Common myeloid progenitor, CD34-positive (primary cell): Measurements from ENCODE around the gene RTP2.

Source experiments
- CTCF ChIA-PET: fragments of 350-600 bp; sonication (Branson Sonifier 250); formaldehyde crosslinking; loops from one replicate; lab custom pipeline; 2021; ENCODE audit warnings: antibody characterized with exemption; lab: Charles Lee
- POLR2A ChIA-PET: fragments of 350-600 bp; sonication (Branson Sonifier 250); formaldehyde crosslinking; loops from one replicate; lab custom pipeline; 2021; ENCODE audit warnings: antibody characterized with exemption; lab: Charles Lee
- DNase-seq, 3 donors: peaks; one replicate each; pipeline versions ENCODE4 v3.0.0 to v3.0.0-alpha.2; 2013
- H3K27ac ChIP-seq, 2 experiments: 1 replicate in 1 of 2; 2 replicates in 1 of 2; pipeline ENCODE4 v1.7.0; 2013; ENCODE audit warnings: inconsistent platforms in 2 of 2, low read length in 2 of 2, mild to moderate bottlenecking in 2 of 2, low read depth in 1 of 2, moderate library complexity in 1 of 2; ENCODE audit not compliant: severe bottlenecking in 2 of 2, insufficient read depth in 1 of 2, poor library complexity in 1 of 2
- H3K27me3 ChIP-seq, 5 experiments: replicated peaks in 2 of 5; 1 replicate in 3 of 5; 2 replicates in 2 of 5; pipeline versions ENCODE4 v1.6.1 to v1.7.0; 2013; ENCODE audit warnings: low read length in 4 of 5, mild to moderate bottlenecking in 2 of 5, moderate library complexity in 2 of 5, inconsistent platforms in 1 of 5; ENCODE audit not compliant: insufficient read depth in 5 of 5, control insufficient read depth in 4 of 5
- H3K36me3 ChIP-seq, 4 experiments: 1 replicate in 2 of 4; 2 replicates in 2 of 4; pipeline versions ENCODE4 v1.6.1 to v1.7.0; 2013; ENCODE audit warnings: low read length in 3 of 4, control low read depth in 1 of 4, mild to moderate bottlenecking in 1 of 4; ENCODE audit not compliant: control insufficient read depth in 4 of 4, insufficient read depth in 4 of 4
- H3K4me1 ChIP-seq, 4 experiments: 1 replicate in 3 of 4; 2 replicates in 1 of 4; pipeline versions ENCODE4 v1.6.1 to v1.7.1; 2013; ENCODE audit warnings: low read length in 3 of 4, mild to moderate bottlenecking in 3 of 4, control low read depth in 1 of 4, inconsistent platforms in 1 of 4, moderate library complexity in 1 of 4; ENCODE audit not compliant: control insufficient read depth in 4 of 4, insufficient read depth in 4 of 4; ENCODE audit errors: control extremely low read depth in 1 of 4
- H3K4me3 ChIP-seq, 7 experiments: 1 replicate in 4 of 7; 2 replicates in 3 of 7; pipeline versions ENCODE4 v1.5.1 to v1.7.0; 2013; ENCODE audit warnings: mild to moderate bottlenecking in 7 of 7, low read length in 6 of 7, moderate library complexity in 6 of 7, inconsistent platforms in 2 of 7, low read depth in 2 of 7, control low read depth in 1 of 7; ENCODE audit not compliant: insufficient read depth in 4 of 7, control insufficient read depth in 1 of 7; ENCODE audit errors: extremely low read depth in 1 of 7
- H3K9me3 ChIP-seq, 5 experiments: 1 replicate in 4 of 5; 2 replicates in 1 of 5; pipeline versions ENCODE4 v1.6.1 to v1.7.1; 2013; ENCODE audit warnings: low read length in 4 of 5, mild to moderate bottlenecking in 2 of 5, inconsistent platforms in 1 of 5, low read depth in 1 of 5, moderate library complexity in 1 of 5; ENCODE audit not compliant: control insufficient read depth in 4 of 5, insufficient read depth in 2 of 5; ENCODE audit errors: control extremely low read depth in 1 of 5
- WGBS: methylation state at CpG from one replicate; pipeline ENCODE4 v1.1.5; 2013; ENCODE audit not compliant: insufficient coverage; 5-methylcytosine and 5-hydroxymethylcytosine counted together

Gene RTP2

GRCh38 chr3:187734841-187735240, 32.5 kb upstream of the RTP2 start:
- no peak overlapping the region for H3K27ac ChIP-seq
- WGBS: no CpG with 5 or more reads among the region's 3 CpGs
- no peaks in the 10 kb centered on the region for H3K9me3 ChIP-seq
- H3K4me1 ChIP-seq: peaks cover 0 to 42% (median 32%) of the 10 kb centered on the region in 4 experiments
- CTCF ChIA-PET: interaction anchor here (0.9 to 9.8 kb wide), 5 partner anchors 16 to 1416 kb away, joined by 3 to 332 read pairs (median 5); no protein-coding TSS in a partner anchor
- H3K4me3 ChIP-seq: no peak overlapping the region
- DNase-seq: peak in 1 of 3 donors; percentile 24
- H3K27me3 ChIP-seq: peaks cover 0 to 6% (median 1%) of the 10 kb centered on the region in 5 experiments
- POLR2A ChIA-PET: no interaction called here
- peaks cover 0 to 10% (median 2%) of the 10 kb centered on the region in 4 experiments for H3K36me3 ChIP-seq

GRCh38 chr3:187733371-187733770, 31.0 kb upstream of the RTP2 start:
- peaks cover 0 to 22% (median 3%) of the 10 kb centered on the region in 4 experiments for H3K36me3 ChIP-seq
- no peak for DNase-seq
- H3K27me3 ChIP-seq: peaks cover 0 to 6% (median 1%) of the 10 kb centered on the region in 5 experiments
- H3K27ac ChIP-seq: no peak overlapping the region
- H3K4me3 ChIP-seq: no peak overlapping the region
- no peaks in the 10 kb centered on the region for H3K9me3 ChIP-seq
- H3K4me1 ChIP-seq: peaks cover 0 to 28% (median 20%) of the 10 kb centered on the region in 4 experiments
- ChIA-PET POLR2A (no interaction called here), CTCF (interaction anchor here (1.6 to 9.8 kb wide), 2 partner anchors 18 to 1224 kb away, joined by 5 to 332 read pairs; no protein-coding TSS in a partner anchor)
- 98% methylated on average over 11 of the region's 11 CpGs for WGBS

- 97% methylated on average over 10 of the region's 12 CpGs for WGBS
- peaks cover 0 to 4% (median 0%) of the 10 kb centered on the region in 4 experiments for H3K4me1 ChIP-seq
- no peaks in the 10 kb centered on the region for H3K27me3 ChIP-seq
- H3K9me3 ChIP-seq: no peaks in the 10 kb centered on the region
- ChIA-PET CTCF (interaction anchor here (0.9 to 2.6 kb wide), 5 partner anchors 9 to 1415 kb away, joined by 3 to 6 read pairs (median 4); no protein-coding TSS in a partner anchor), POLR2A (interaction anchor here (0.6 kb wide), 1 partner anchor 1134 kb away, joined by 4 read pairs; no protein-coding TSS in a partner anchor)
- no peak overlapping the region for H3K4me3 ChIP-seq
- peaks cover 3 to 56% (median 5%) of the 10 kb centered on the region in 4 experiments for H3K36me3 ChIP-seq
- no peak for DNase-seq
- no peak overlapping the region for H3K27ac ChIP-seq
These were observed 27.2 kb upstream of the RTP2 start for GRCh38 chr3:187729598-187729997.

- H3K27me3 ChIP-seq: no peaks in the 10 kb centered on the region
- peaks cover 3 to 59% (median 8%) of the 10 kb centered on the region in 4 experiments for H3K36me3 ChIP-seq
- ChIA-PET POLR2A (no interaction called here), CTCF (interaction anchor here (1.0 kb wide), 1 partner anchor 10 kb away, joined by 3 read pairs; no protein-coding TSS in a partner anchor)
- H3K4me3 ChIP-seq: no peak overlapping the region
- H3K4me1 ChIP-seq: peaks cover 0 to 4% (median 0%) of the 10 kb centered on the region in 4 experiments
- WGBS: 98% methylated on average over 12 of the region's 13 CpGs
- DNase-seq: no peak
- no peak overlapping the region for H3K27ac ChIP-seq
- no peaks in the 10 kb centered on the region for H3K9me3 ChIP-seq
These were observed 26.7 kb upstream of the RTP2 start for GRCh38 chr3:187728940-187729583.

- peaks cover 0 to 4% (median 0%) of the 10 kb centered on the region in 4 experiments for H3K4me1 ChIP-seq
- peaks cover 3 to 57% (median 8%) of the 10 kb centered on the region in 4 experiments for H3K36me3 ChIP-seq
- 94% methylated on average over 7 of the region's 8 CpGs for WGBS
- ChIA-PET POLR2A (no interaction called here), CTCF (interaction anchor here (0.6 to 2.4 kb wide), 4 partner anchors 10 to 914 kb away, joined by 3 to 10 read pairs (median 4); no protein-coding TSS in a partner anchor)
- no peaks in the 10 kb centered on the region for H3K27me3 ChIP-seq
- no peak overlapping the region for H3K27ac ChIP-seq
- no peak for DNase-seq
- no peaks in the 10 kb centered on the region for H3K9me3 ChIP-seq
- H3K4me3 ChIP-seq: no peak overlapping the region
These were observed 25.9 kb upstream of the RTP2 start for GRCh38 chr3:187728248-187728647.

- Histone ChIP-seq H3K27me3 (no peaks in the 10 kb centered on the region), H3K36me3 (peaks cover 5 to 59% (median 8%) of the 10 kb centered on the region in 4 experiments), H3K27ac (no peak overlapping the region), H3K4me1 (peaks cover 0 to 4% (median 0%) of the 10 kb centered on the region in 4 experiments), H3K4me3 (no peak overlapping the region), H3K9me3 (no peaks in the 10 kb centered on the region)
- DNase-seq: no peak
- ChIA-PET POLR2A (no interaction called here), CTCF (interaction anchor here (0.9 to 2.4 kb wide), 3 partner anchors 10 to 408 kb away, joined by 3 to 10 read pairs (median 7); no protein-coding TSS in a partner anchor)
- 97% methylated on average over 9 of the region's 13 CpGs for WGBS
These were observed 24.2 kb upstream of the RTP2 start for GRCh38 chr3:187726564-187726963.
